ENCODE data around the gene SYT1.

- TF ChIP-seq EZH2 (IDR thresholded peaks at IDR 0.05) (no peak), POLR2AphosphoS5 (IDR thresholded peaks at IDR 0.05; ENCODE audit: borderline replicate concordance, low read depth, low read length) (no peak), FOXP2 (optimal IDR thresholded peaks at IDR 0.05; ENCODE audit: control extremely low read depth, extremely low read length, insufficient read depth) (no peak)
These were observed 129.7 kb downstream of the SYT1 start for GRCh38 chr12:78994168-78994791.
